ENCODE results near the gene CASS4.
A peak's percentile ranks its signal among the peaks of the same experiment; 100 is the strongest.
"Not testable (repeated sequence)": the region's sequence is repeated elsewhere in the genome, so short reads cannot be mapped to it uniquely, and the experiment has no call there.

Gene CASS4

GRCh38 chr20:56392132-56392880 lies 19.8 kb upstream of the CASS4 start, which contains the start of the genes AURKA and CSTF1:
Gene AURKA (minus strand): TSS chr20:56392215. CDS start chr20:56388197, 4,018 bp downstream.
Gene CSTF1 (plus strand): TSS chr20:56392645. CDS start chr20:56395553, 2,908 bp downstream.
- peak; percentile 100 for DNase-seq

GRCh38 chr20:56392881-56393482 lies 19.1 kb upstream of the CASS4 start:
- DNase-seq = peak; percentile 57

- DNase-seq = no peak
These were observed 18.4 kb upstream of the CASS4 start for GRCh38 chr20:56393653-56394052.

GRCh38 chr20:56395166-56395565 lies 16.9 kb upstream of the CASS4 start:
- no peak for DNase-seq

- DNase-seq = peak; percentile 80
These were observed 11.9 kb upstream of the CASS4 start for GRCh38 chr20:56400001-56400640.

- no peak for DNase-seq
These were observed 8.6 kb upstream of the CASS4 start for GRCh38 chr20:56403465-56403864.

DNA sequence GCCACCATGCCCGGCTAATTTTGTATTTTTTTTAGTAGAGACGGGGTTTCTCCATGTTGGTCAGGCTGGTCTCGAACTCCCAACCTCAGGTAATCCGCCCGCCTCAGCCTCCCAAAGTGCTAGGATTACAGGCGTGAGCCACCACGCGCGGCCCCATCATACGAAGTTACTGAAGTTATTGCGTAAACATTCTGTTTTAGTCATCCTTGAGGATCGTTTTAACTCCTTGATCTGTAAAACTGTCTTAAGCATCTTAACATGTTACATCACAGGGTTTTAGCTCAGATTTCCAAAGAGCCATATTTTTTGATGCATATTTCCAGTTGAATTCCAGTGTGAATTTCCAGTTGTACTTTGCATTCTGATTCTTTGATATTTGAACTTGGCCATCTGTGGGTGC lies 6.7 kb upstream of the CASS4 start:
- DNase-seq = not testable (repeated sequence)

DNA sequence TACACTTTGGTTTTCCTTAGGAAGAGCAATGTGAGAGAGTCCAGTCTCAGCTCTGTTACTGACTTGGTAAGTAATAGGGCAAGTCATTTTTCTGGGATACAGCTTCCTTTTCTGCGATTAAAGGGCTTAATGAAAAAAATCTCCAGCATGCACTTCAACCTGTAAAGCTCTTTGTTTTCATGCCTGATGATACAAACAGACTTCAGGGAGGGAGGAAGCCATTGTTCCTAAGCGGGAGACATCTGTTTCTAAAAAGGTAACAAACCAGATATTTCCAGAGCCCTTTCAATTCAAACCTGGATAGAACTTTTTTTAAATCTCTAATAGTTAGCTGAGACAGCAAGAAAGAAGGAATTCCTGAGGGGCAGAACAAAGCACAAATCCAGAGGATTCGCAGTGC lies 5.2 kb upstream of the CASS4 start:
- no peak for DNase-seq

- DNase-seq = no peak
These were observed 2.5 kb upstream of the CASS4 start for GRCh38 chr20:56409521-56409920.

GRCh38 chr20:56409956-56410355 lies 2.1 kb upstream of the CASS4 start:
- no peak for DNase-seq

DNA sequence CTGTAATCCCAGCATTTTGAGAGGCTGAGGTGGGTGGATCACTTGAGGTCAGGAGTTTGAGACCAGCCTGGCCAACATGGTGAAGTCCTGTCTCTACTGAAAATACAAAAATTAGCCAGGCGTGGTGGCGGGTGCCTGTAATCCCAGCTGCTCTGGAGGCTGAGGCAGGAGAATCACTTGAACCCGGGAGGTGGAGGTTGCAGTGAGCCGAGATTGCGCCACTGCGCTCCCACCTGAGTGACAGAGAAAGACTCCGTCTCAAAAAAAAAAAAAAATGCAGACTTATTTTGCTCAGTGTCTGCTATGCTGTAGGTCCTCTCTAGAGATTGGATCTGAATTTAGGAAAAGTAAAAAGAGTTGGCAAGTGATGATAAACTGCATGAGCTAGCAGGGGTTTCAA lies 773 bp upstream of the CASS4 start:
- DNase-seq = not testable (repeated sequence)

DNA sequence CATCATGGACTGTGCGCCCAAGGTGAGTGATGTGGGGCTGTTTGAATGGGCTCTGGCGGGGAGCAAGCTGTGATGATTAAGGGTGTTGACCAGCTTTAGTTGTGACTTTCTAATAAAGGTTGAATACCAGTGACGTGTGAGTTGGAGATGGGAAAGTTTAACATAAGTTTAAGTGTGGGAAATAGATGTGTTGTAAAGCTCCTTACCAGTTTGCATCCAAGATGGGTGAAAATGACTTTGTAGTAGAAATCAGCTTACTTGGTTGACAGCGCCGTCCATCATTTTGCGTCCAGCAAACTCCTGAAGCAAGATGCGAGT lies 372 bp downstream of the CASS4 start:
- no peak for DNase-seq

DNA sequence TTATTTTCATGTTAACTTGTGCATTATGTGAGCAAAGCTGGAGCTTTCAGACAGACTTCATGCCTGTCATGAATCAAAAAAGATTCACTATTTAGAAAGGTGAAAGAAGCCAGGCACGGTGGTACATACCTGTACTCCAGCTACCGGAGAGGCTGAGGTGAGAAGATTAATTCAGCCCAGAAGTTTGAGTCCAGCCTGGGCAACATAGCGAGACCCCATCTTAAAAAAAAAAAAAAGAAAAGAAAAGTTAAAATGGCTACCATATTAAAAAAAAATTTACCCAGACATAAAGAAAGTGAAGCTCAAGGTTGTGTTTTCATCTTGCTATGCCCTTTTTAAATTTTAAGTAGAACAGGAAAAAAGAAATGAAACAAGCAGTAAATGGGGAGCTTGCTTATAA lies 889 bp downstream of the CASS4 start:
- no peak for DNase-seq

DNA sequence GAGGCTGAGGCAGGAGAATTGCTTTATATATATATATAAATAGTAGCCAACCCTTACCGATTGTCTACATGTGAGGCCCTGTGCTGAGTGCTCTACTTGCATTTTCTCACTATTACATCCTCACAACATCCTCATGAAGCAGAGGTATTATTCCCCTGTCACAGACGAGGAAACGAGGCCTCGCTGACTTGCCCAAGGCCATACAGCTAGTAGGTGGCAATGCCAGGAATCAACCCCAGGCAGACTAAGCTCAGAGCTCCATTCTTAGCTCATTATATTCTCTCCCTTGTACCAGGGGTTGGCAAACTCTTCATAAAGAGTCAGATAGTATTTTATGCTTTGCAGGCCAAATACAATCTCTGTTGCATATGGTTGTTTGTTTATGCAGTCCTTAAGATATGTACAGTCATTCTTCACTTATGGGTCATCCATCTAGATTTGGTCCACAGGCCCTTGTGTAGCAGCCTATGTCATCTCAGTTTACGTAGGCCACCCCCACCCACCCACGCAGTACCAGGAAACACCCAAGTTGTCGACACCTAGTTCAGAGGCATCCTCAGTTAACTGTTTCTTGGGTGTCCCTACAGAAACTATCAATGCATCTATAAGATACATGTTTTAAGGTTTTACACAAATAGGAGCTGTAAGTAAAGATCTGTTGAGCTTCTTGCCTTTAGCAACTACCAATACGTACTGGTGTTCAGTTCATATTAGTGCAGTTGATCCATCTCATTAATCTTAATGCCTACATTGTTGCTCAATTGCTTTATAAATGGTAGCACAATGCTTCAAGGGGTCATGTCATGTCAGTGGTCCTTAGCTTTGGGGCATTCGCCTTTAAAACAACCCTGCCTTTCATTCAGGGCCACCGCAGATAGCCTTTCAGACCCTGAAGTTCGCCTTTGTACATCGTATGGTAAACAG lies 3.0 kb downstream of the CASS4 start:
- peak; percentile 62 for DNase-seq

DNA sequence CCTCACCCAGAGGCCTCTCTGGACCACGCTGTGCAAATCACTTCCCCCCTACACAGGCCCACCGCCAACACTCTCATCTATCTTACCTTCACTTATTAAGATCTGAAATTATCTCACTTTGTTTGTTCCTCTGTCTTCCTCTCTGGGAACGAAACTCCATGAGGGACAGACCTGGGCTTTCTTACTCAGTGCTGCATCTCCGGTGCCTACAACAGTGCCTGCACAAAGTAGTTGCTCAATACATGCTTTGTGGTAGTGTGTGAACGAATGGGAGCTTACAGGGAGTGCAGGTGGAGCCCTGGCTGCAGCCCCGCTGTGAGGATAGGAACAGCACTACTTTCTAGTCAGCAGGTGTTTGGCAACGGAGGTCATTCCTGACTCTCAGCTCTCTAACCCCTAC lies 5.3 kb downstream of the CASS4 start:
- DNase-seq = no peak

DNA sequence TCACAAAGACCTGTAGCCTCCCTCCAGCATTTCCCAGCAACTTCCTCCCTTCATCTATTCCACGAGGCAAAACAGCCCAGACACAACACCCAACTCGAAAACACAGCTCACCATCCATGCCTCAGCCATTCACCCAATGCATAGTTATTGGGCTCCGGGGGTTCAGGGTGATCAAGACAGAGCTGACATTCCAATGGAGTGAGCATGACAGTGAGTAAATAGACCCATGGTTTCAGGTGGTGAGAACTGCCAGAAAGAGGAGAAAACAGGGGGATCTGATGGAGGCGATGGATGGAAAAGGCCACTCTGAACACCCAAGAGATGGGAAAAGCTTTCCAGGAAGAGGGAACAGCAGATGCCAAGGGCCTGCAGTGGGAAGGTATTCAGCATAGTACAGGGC lies 5.9 kb downstream of the CASS4 start:
- DNase-seq = no peak

GRCh38 chr20:56418385-56418861 lies 6.4 kb downstream of the CASS4 start:
- peak; percentile 50 for DNase-seq

GRCh38 chr20:56420028-56420427 lies 8.0 kb downstream of the CASS4 start:
- DNase-seq = no peak

GRCh38 chr20:56420940-56421688 lies 9.1 kb downstream of the CASS4 start:
- no peak for DNase-seq

DNA sequence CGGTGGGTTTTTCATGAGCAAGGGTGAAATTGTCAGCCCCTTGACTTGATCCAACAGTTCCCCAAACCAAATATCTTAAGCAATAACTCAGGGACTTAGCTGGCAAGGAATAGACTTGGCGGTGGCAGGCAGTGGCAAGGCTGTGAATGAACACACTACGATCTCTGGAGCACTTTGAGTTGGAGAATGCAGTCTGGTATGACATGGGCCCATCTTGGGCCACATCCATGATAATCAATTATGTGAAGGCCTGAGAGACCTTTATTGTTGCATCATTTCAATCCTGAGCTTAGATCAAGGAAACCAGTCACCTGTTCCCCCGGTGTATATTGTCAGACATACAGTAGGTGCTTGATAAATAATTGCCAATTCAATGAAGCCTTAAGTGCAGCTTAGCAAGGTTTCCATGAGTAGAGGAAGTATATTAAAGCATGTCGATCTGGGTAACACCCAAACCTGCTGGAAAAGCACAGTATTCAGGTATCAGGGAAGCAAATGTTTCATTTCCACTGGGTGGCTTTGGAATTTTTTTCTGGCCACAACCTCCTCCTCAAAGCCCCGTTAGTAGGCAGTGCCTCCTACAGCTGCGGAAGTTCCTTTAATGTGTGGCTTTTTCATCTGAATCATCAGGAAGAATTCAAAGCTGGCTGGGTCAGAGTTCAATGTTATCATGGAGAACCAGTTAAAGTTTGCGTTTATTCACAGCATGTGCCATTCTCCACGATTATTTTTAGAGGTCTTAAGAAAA lies 10.2 kb downstream of the CASS4 start:
- no peak for DNase-seq

DNA sequence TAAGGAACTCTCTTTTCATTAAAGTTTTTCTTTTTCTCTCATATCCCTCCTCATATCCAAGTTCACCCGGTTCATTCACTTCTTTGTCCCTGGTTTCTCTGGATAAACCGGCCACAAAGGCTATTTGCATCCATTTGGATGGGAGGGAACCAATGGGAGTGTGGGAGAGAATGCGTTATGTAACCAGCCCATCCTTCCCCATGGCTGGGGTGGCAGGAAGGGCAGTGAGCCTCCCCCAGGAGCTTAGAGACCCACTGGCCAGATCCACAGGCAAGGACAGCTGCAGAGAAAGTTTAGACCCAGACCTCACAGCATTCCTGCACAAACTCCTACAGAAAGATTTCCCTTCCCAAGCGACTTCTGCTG lies 10.7 kb downstream of the CASS4 start:
- no peak for DNase-seq

GRCh38 chr20:56423211-56423610 lies 11.2 kb downstream of the CASS4 start:
- no peak for DNase-seq
